Effector memory CD8-positive, alpha-beta T cell (primary cell): ENCODE measurements around the gene SH2D2A.

Experiments used
- ATAC-seq: fragments of 150-1000 bp; cut with Tn5 transposase; replicated peaks from 2 replicates; pipeline ENCODE4 v1.10.0; 2021; ENCODE audit warnings: mild to moderate bottlenecking, moderate library complexity
- DNase-seq, 3 experiments: peaks; one replicate each; pipeline ENCODE4 v3.0.0; 2021
- H3K27ac Mint-ChIP-seq, 2 donors: one replicate each; pipeline ENCODE4 v1.8.0; 2022; ENCODE audit warnings: mild to moderate bottlenecking in 2 of 2, mixed read lengths in 2 of 2, moderate library complexity in 2 of 2
- H3K27me3 Mint-ChIP-seq, 2 donors: one replicate each; pipeline ENCODE4 v1.8.0; 2022; ENCODE audit warnings: mixed read lengths in 2 of 2
- H3K36me3 Mint-ChIP-seq: one replicate; pipeline ENCODE4 v1.8.0; 2022; ENCODE audit warnings: mild to moderate bottlenecking, moderate library complexity, mixed read lengths; ENCODE audit not compliant: insufficient read depth
- H3K4me1 Mint-ChIP-seq, 2 donors: one replicate each; pipeline ENCODE4 v1.8.0; 2022; ENCODE audit warnings: low read depth in 2 of 2, mixed read lengths in 2 of 2
- H3K4me3 Mint-ChIP-seq, 2 donors: one replicate each; pipeline ENCODE4 v1.8.0; 2022; ENCODE audit warnings: mild to moderate bottlenecking in 2 of 2, mixed read lengths in 2 of 2, moderate library complexity in 2 of 2
- H3K9me3 Mint-ChIP-seq, 2 donors: one replicate each; pipeline ENCODE4 v1.8.0; 2022; ENCODE audit warnings: mixed read lengths in 2 of 2

SH2D2A gene

DNA sequence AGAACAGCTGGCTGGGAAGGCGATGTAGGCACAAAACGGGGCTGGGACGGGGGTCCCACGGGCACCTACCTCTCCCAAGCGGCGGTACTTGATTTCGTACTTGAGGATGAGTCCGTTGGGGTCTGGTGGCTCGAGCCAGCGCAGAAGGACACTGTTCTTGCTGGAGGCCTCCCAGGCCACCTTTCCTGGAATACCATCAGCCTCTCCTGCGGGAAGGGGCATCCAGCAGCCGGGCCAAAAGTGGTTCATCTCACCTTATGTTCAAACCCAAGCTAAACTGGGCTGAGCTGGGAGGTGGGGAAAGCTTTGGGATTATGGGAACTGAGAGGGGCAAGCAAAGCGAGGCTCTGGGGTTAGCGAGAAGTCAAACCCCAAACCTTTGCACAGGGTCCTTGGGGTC lies 28.0 kb upstream of the SH2D2A start:
- Mint-ChIP-seq H3K27me3 (peaks cover 51 to 88% of the 10 kb centered on the region in 2 donors), H3K4me3 (peak overlapping the region; percentile 55 to 67)
- DNase-seq: no peak

DNA sequence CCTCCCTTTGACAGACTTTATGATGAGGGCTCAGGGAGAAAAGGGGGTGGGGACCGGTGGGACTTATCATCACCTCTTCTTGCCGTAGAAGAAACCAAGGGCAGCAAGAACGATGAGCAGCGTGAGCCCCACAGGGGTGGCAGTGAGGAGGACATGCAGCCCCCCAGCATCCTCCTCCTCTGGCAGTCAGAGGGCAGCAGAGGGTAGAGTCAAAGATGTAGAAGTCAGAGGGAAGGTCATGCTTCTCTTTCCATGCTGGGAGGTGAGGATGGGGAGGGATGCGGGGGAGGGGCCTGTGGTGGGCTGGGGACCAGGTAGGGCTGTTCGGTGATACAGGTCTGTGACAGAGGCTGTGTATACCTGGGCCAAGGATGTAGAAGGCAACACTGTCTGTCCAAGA lies 27.5 kb upstream of the SH2D2A start:
- DNase-seq: no peak
- H3K36me3 Mint-ChIP-seq: peaks cover 3% of the 10 kb centered on the region
- peaks cover 20 to 22% of the 10 kb centered on the region in 2 donors for H3K4me1 Mint-ChIP-seq
- H3K27me3 Mint-ChIP-seq: peaks cover 53 to 94% of the 10 kb centered on the region in 2 donors
- no peaks in the 10 kb centered on the region for H3K9me3 Mint-ChIP-seq
- ATAC-seq: no peak
- no peak overlapping the region for H3K27ac Mint-ChIP-seq
- peak overlapping the region in 1 of 2 donors; percentile 64 for H3K4me3 Mint-ChIP-seq

More for the DNA sequence above, 28.0 kb upstream of the SH2D2A start:
- Mint-ChIP-seq H3K27ac (no peak overlapping the region), H3K36me3 (no peaks in the 10 kb centered on the region), H3K4me1 (peaks cover 22 to 23% of the 10 kb centered on the region in 2 donors), H3K9me3 (no peaks in the 10 kb centered on the region)
- ATAC-seq: no peak

DNA sequence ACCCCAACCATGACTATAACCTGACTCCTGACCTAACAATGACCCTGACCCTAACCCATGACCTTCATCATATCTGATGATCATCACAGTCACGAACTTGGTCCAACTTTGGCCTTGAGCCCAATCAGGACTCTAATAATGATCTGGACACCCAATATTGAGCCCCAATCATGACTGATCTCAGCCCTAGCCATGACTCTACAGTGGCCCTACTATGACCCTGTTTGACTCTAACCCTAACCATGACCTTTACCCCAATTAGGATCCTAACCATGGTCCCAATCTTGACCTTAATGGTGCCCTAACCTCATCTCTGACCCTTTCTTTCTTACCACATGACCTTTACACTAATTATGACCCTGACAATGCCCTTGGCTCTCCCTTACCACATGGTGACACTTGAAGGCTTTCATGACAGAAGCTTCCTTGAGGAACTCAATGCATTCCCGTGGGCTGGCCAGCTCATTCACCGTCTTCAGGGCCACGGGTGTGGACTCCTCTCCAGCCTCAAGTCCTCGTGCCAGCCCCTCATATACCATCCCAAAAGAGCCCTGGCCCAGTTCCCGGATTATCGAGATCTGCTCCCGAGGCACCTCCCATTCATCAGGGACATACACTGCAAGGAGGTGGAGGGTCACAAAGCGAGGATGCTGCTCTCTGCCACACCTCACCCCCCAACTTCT lies 26.1 kb upstream of the SH2D2A start:
- Mint-ChIP-seq H3K4me3 (no peak overlapping the region), H3K27me3 (peaks cover 57 to 94% of the 10 kb centered on the region in 2 donors), H3K27ac (no peak overlapping the region), H3K36me3 (peaks cover 3% of the 10 kb centered on the region), H3K9me3 (no peaks in the 10 kb centered on the region), H3K4me1 (peaks cover 16% of the 10 kb centered on the region in 2 donors)
- ATAC-seq (no peak), DNase-seq (no peak)

DNA sequence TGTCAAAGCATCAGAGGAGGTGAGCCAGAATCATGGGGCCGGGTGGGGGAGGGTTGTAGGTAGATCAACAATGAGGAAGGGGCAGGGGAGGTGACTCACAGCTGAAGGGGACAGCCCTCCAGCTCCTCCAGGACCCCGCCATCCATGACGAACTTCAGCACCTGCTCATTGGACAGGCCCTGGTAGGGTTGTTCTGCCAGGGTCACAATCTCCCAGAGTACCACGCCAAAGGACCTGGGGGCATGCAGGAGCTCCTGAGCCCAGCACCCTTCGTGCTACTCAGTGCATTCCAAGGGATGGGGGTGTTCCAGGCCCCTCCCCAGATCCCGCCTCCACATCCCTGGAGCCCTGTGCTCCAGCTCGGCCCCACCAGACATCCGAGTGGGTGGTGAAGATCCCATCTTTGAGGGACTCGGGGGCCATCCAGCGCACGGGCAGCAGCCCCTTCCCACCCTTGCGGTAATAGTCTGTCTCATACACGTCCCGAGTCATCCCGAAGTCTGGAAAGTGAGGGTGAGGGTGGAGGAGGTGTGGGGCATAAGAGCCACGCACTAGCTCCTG lies 24.7 kb upstream of the SH2D2A start:
- Mint-ChIP-seq H3K4me3 (no peak overlapping the region), H3K4me1 (peaks cover 17 to 19% of the 10 kb centered on the region in 2 donors), H3K27me3 (peaks cover 57 to 91% of the 10 kb centered on the region in 2 donors)

DNA sequence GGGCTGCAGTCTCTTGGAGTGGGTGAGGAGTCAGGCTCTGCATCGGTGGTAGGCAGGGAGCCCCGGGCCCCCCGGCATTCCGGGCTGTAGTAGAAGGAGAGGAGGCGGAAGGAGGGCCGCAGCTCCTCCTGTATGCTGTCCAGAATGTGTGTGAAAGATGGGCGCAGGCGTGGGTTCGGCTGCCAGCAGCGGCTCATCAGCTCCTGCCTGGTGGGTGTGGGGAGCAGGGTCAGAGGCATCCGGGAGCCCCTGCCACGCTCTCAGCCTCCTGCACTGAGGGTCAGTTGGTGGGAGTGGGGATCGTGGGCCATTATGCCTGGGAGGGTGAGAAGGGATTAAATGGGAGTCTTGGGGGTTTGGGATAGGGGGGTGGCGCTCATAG lies 24.2 kb upstream of the SH2D2A start:
- H3K4me3 Mint-ChIP-seq: no peak overlapping the region
- H3K36me3 Mint-ChIP-seq: peaks cover 3% of the 10 kb centered on the region
- no peak overlapping the region for H3K27ac Mint-ChIP-seq
- no peak for ATAC-seq
- H3K4me1 Mint-ChIP-seq: peaks cover 22 to 23% of the 10 kb centered on the region in 2 donors
- peaks cover 53 to 91% of the 10 kb centered on the region in 2 donors for H3K27me3 Mint-ChIP-seq
- H3K9me3 Mint-ChIP-seq: no peaks in the 10 kb centered on the region
- no peak for DNase-seq

More for the DNA sequence above, 24.7 kb upstream of the SH2D2A start:
- H3K9me3 Mint-ChIP-seq: no peaks in the 10 kb centered on the region
- no peak overlapping the region for H3K27ac Mint-ChIP-seq
- DNase-seq: no peak
- H3K36me3 Mint-ChIP-seq: peaks cover 3% of the 10 kb centered on the region
- ATAC-seq: no peak

DNA sequence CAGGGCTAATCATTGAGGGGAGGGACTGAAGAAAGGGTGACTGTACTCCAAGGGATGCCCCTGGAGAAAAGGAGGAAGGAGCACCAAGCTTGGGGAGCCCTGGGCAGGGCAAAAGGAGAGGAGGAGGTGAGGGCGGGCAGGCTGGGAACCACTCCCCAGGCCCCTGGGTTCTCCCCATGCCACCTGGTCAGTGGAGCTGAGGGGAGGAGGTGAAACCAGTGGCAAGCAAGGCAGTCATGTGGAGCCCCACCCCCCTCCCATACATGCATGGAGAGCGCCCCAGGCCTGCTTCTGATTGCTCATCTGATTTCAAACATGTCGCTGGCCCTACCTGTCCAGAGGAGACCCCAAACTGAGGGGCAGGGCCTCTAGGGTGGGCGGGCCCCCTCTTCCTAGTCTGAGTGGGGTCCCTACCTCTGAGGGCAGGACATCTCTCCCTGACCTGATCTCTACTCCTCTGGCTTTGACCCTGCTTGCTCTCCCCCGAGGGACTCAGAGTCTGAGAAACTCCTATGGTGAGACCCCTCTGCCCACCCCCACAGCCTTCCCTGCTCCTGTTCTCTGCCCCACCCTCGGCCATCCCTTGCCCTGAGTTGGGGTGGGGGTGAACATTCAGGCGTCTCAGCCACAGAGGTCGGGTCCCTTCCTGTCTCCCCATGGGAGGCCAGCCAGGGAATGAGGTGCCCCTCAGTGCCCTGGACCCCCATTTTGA lies 23.7 kb upstream of the SH2D2A start:
- ATAC-seq (no peak), DNase-seq (no peak)
- Mint-ChIP-seq H3K27ac (no peak overlapping the region), H3K36me3 (peaks cover 3% of the 10 kb centered on the region), H3K27me3 (peaks cover 48 to 90% of the 10 kb centered on the region in 2 donors), H3K4me3 (no peak overlapping the region), H3K4me1 (peaks cover 22 to 25% of the 10 kb centered on the region in 2 donors), H3K9me3 (no peaks in the 10 kb centered on the region)

DNA sequence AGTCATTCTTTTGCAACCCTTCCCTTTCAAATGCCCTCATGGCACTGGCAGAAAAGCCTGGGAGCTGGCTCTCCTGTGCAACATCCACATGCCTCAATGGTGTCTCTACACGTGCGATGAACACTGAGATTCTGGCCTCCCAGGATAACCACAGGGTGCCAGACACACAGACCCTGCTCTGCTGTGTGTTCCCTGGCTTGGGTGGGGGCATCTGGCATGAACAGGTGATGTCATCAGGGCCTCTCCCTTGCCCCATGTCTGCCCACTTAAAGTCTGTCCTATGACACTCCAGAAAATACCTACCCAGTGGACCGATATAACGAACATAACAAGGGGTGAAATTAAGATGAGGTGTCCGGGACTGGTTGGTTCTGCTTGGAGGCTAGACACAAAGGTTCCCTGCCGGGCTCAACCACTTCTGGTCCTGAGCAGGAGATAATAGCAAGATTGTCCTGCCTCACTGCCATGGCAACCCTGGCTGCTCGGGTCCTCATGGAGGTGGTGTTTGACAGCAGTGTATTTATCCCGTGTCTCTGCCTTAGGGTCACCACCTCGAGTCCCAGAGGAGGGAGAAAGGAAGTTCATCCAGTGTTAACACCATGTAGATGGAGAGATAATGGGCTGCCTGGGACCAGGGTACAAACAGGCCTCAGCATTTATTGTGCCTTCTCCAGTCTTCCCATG lies 22.9 kb upstream of the SH2D2A start:
- no peak overlapping the region for H3K27ac Mint-ChIP-seq
- no peak overlapping the region for H3K4me3 Mint-ChIP-seq
- ATAC-seq (no peak), DNase-seq (no peak)
- peaks cover 18 to 25% of the 10 kb centered on the region in 2 donors for H3K4me1 Mint-ChIP-seq
- peaks cover 44 to 86% of the 10 kb centered on the region in 2 donors for H3K27me3 Mint-ChIP-seq
- H3K9me3 Mint-ChIP-seq: no peaks in the 10 kb centered on the region
- peaks cover 3% of the 10 kb centered on the region for H3K36me3 Mint-ChIP-seq

DNA sequence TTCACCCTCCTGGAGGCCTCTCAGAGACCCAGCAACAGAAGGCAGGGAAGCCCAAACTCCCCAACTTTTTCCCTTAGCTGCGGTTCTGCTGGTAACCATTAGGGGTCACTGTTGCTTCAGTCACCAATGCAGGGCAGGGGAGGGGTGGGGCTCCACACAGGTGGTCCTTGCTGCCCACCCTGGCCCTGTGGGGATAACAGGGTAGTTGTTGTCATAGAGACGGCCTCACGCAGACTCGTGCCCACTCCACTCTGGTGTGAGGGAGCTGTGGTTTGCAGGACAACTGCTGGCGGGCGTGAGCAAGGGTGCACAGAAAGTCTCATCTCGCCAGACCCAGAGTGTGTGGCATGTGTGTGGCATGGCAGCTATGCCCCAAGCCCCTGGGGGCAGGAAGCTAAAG lies 22.3 kb upstream of the SH2D2A start:
- ATAC-seq (peak; percentile 62), DNase-seq (peak; percentile 47 to 61 (median 49))
- Mint-ChIP-seq H3K4me3 (no peak overlapping the region), H3K4me1 (peaks cover 16 to 26% of the 10 kb centered on the region in 2 donors), H3K36me3 (peaks cover 3% of the 10 kb centered on the region), H3K27me3 (peaks cover 42 to 86% of the 10 kb centered on the region in 2 donors), H3K27ac (peak overlapping the region in 1 of 2 donors; percentile 56), H3K9me3 (no peaks in the 10 kb centered on the region)

DNA sequence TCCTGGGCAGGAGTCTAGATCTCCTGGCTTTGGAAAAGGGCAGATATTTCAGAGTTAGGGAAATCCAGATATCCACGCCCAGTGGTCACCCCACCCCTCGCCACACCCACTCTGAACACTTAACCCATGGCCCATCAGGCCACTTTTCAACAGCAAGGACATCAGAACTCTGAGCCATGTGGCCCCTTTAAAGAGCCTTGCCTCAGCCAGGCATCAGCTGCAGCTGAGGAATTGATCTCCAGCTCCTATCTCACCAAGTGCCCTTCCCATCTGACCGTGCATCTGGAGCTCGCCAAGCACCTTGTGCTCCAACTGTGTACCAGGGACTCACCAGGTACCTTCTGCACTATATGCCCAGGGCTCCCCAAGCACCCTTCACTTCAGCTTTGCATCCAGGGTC lies 20.2 kb upstream of the SH2D2A start:
- no peak overlapping the region for H3K4me3 Mint-ChIP-seq

DNA sequence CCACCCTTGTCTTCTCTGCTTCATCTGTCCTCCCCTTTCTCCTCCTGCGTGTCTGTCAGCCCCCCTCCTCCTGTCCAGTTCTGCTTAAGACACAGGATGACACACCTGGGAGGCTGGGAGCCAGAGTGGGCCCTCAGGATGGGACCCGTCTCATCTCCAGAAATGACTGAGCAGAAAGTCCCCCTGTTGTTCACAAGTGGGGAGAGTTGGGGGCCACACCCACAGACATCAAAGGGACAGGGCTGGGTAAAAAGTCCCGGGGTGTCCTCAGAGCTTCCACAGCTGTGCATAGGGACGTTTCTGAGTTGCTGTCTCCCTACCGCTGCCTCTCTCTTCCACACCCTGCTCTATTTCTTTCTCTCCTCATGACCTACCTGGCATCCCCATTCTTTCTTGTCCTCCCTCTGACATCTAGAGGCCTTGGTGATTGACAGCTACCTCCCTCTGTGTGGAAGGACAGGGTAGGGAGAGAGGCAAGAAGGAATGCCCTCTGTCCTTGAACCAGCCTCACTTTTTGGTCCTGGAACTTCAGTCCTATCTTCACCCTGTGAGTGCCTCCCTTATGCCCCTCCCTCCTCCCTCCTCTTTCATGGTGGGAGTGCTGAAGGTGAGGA lies 19.5 kb upstream of the SH2D2A start:
- DNase-seq (peak in 1 of 3 experiments; percentile 31), ATAC-seq (peak; percentile 80)
- Mint-ChIP-seq H3K9me3 (no peaks in the 10 kb centered on the region), H3K36me3 (peaks cover 3% of the 10 kb centered on the region), H3K4me1 (peaks cover 15 to 32% of the 10 kb centered on the region in 2 donors), H3K27ac (peak overlapping the region; percentile 88), H3K27me3 (peaks cover 28 to 78% of the 10 kb centered on the region in 2 donors), H3K4me3 (peak overlapping the region; percentile 4 to 28)

More for the DNA sequence above, 20.2 kb upstream of the SH2D2A start:
- DNase-seq: no peak
- H3K4me1 Mint-ChIP-seq: peaks cover 15 to 32% of the 10 kb centered on the region in 2 donors
- peaks cover 3% of the 10 kb centered on the region for H3K36me3 Mint-ChIP-seq
- peaks cover 26 to 78% of the 10 kb centered on the region in 2 donors for H3K27me3 Mint-ChIP-seq
- H3K9me3 Mint-ChIP-seq: no peaks in the 10 kb centered on the region
- no peak for ATAC-seq
- peak overlapping the region in 1 of 2 donors; percentile 15 for H3K27ac Mint-ChIP-seq

DNA sequence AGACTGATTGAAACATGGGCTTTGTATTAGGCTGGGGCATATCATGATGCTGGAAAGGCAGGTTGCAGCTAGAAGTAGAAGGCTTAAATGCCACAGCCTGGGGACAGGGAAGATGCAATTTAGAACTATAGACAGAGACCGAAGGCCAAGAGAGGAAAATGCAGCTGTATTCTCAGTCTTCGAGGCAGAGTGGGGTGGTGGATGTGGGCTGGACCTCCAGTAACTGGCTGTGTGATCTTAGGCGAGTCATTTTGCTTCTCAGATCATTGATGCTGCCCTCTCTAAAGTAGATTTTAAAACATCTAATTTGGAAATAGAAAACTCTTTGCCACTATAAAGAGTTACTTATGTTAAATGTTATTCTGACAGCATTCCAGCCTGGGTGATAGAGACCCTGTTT lies 17.7 kb upstream of the SH2D2A start:
- H3K27me3 Mint-ChIP-seq: peaks cover 18 to 72% of the 10 kb centered on the region in 2 donors
- H3K36me3 Mint-ChIP-seq: peaks cover under 1% of the 10 kb centered on the region
- H3K4me1 Mint-ChIP-seq: peaks cover 15 to 32% of the 10 kb centered on the region in 2 donors
- peak overlapping the region in 1 of 2 donors; percentile 57 for H3K27ac Mint-ChIP-seq
- H3K4me3 Mint-ChIP-seq: no peak overlapping the region
- no peak for ATAC-seq
- no peak for DNase-seq
- no peaks in the 10 kb centered on the region for H3K9me3 Mint-ChIP-seq

DNA sequence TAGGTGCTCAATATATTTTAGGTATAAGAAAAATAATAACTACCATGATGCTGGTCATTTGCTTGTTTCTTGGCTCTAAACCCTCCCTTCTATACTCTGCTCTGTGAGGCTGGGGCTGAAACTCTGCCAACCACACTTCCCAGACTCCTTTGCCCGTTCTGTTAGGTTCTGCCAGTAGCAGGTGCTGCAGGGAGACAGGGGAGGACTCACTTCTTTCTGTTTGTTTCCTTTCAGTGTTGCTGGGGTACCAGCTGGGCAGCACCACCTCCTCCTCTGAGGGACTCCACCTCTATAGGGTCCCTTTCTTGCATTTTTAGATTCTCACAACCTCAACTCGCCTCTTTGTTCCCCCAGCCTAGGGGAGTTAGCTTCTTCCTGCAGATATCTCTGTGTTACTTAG lies 17.0 kb upstream of the SH2D2A start:
- DNase-seq (no peak), ATAC-seq (peak; percentile 57)
- Mint-ChIP-seq H3K27ac (peak overlapping the region in 1 of 2 donors; percentile 57), H3K4me1 (peaks cover 9 to 27% of the 10 kb centered on the region in 2 donors), H3K36me3 (no peaks in the 10 kb centered on the region), H3K27me3 (peaks cover 18 to 72% of the 10 kb centered on the region in 2 donors), H3K9me3 (no peaks in the 10 kb centered on the region), H3K4me3 (no peak overlapping the region)

DNA sequence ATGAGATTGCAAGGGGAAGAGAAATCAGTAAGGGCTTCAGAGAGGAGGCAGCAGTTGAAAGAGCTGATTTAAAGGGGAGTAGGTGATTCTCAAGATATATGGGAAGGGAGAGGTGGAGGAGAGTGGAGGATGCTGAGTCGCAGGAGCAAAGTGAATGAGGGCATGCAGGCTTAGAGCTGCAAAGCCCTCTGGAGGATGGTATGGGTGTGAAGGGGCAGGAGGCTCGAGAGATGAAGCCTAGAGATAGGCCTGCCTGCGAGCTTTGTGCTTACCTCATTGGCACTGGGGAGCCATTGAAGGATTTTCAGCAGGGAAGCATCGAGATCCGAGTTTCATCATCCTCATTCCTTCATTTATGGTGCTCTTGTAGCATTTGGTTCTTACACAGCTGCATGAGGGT lies 15.8 kb upstream of the SH2D2A start:
- peaks cover 17 to 73% of the 10 kb centered on the region in 2 donors for H3K27me3 Mint-ChIP-seq
- H3K36me3 Mint-ChIP-seq: no peaks in the 10 kb centered on the region
- peaks cover 9 to 26% of the 10 kb centered on the region in 2 donors for H3K4me1 Mint-ChIP-seq
- H3K4me3 Mint-ChIP-seq: no peak overlapping the region
- H3K9me3 Mint-ChIP-seq: no peaks in the 10 kb centered on the region
- ATAC-seq: no peak
- H3K27ac Mint-ChIP-seq: no peak overlapping the region
- no peak for DNase-seq
